Tibial nerve (tissue), 4 donors: ENCODE data around the gene RNF214. TPM values are rescaled to one million over a fixed set of nuclear protein-coding genes. Genes with fewer than 3 reads are reported as not detected.

ENCODE experiments used
- DNase-seq, 2 donors: peaks; one replicate each; pipeline ENCODE4 v3.0.0-alpha.2; 2019; ENCODE audit warnings: low spot score in 2 of 2
- H3K27ac ChIP-seq, 4 donors: fragments of 200-600 bp; sonication (generic) in 3 of 4; one replicate each; pipeline ENCODE4 v1.5.1; 2017 to 2019; ENCODE audit warnings: mild to moderate bottlenecking in 1 of 4
- H3K27me3 ChIP-seq, 2 donors: fragments of 200-600 bp; sonication (generic) in 1 of 2; one replicate each; pipeline versions ENCODE4 v1.5.1 to v1.6.0; 2017 to 2019
- H3K36me3 ChIP-seq, 3 donors: fragments of 200-600 bp; sonication (generic); one replicate each; pipeline ENCODE4 v1.5.1; 2018 to 2019
- H3K4me1 ChIP-seq, 4 donors: fragments of 200-600 bp; sonication (generic) in 3 of 4; one replicate each; pipeline ENCODE4 v1.5.1; 2017 to 2019
- H3K4me3 ChIP-seq, 4 donors: fragments of 200-600 bp; sonication (generic) in 3 of 4; one replicate each; pipeline ENCODE4 v1.5.1; 2017 to 2019; ENCODE audit warnings: mild to moderate bottlenecking in 1 of 4, moderate library complexity in 1 of 4
- H3K9me3 ChIP-seq, 4 donors: fragments of 200-600 bp; sonication (generic) in 3 of 4; one replicate each; pipeline ENCODE4 v1.5.1; 2017 to 2019
- EP300 ChIP-seq, 2 donors: sonication (generic); formaldehyde crosslinking; IDR thresholded peaks; one replicate each; pipeline ENCODE4 v1.6.1; 2017; ENCODE audit warnings: antibody characterized with exemption in 2 of 2, mild to moderate bottlenecking in 1 of 2
- POLR2A ChIP-seq, 2 donors: fragments of 450-650 bp; IDR thresholded peaks; one replicate each; pipeline ENCODE4 v1.6.1; 2017; ENCODE audit warnings: antibody characterized with exemption in 2 of 2, mild to moderate bottlenecking in 2 of 2, moderate library complexity in 2 of 2
- WGBS, 2 donors: methylation state at CpG; one replicate each; pipeline ENCODE4 v1.1.5; 2018; 5-methylcytosine and 5-hydroxymethylcytosine counted together
- total RNA-seq, 4 donors: library from RNA; depleted of rRNA; stranded (reverse); fragments of >200 nt; gene quantifications; one replicate each; pipeline ENCODE4 v1.1.0, GENCODE V29; 2016
- TF ChIP-seq, protein P1 (sequence below), 5 experiments: fragments of 200-600 bp in 3 of 5; fragments of 450-650 bp in 2 of 5; sonication (generic) in 3 of 5; IDR thresholded peaks; one replicate each; pipeline ENCODE4 v1.5.1; 2016 to 2019; ENCODE audit warnings: antibody characterized with exemption in 5 of 5, mild to moderate bottlenecking in 3 of 5, moderate library complexity in 2 of 5

Gene RNF214
- total RNA-seq, 4 donors from 2014 or later, result 10.8 to 16.6 (median 12.8) TPM

- 38 to 40% methylated on average over 5 to 6 of the region's 6 CpGs for WGBS, 2 donors
- no peak overlapping the region for H3K4me3 ChIP-seq
- H3K9me3 ChIP-seq, result no peaks in the 10 kb centered on the region
- DNase-seq, result peak in 1 of 2 donors; percentile 12
- no peak for TF ChIP-seq EP300 (IDR thresholded peaks at IDR 0.05)
- TF ChIP-seq, protein P1, sequence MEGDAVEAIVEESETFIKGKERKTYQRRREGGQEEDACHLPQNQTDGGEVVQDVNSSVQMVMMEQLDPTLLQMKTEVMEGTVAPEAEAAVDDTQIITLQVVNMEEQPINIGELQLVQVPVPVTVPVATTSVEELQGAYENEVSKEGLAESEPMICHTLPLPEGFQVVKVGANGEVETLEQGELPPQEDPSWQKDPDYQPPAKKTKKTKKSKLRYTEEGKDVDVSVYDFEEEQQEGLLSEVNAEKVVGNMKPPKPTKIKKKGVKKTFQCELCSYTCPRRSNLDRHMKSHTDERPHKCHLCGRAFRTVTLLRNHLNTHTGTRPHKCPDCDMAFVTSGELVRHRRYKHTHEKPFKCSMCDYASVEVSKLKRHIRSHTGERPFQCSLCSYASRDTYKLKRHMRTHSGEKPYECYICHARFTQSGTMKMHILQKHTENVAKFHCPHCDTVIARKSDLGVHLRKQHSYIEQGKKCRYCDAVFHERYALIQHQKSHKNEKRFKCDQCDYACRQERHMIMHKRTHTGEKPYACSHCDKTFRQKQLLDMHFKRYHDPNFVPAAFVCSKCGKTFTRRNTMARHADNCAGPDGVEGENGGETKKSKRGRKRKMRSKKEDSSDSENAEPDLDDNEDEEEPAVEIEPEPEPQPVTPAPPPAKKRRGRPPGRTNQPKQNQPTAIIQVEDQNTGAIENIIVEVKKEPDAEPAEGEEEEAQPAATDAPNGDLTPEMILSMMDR (IDR thresholded peaks at IDR 0.05), result no peak
- TF ChIP-seq POLR2A (IDR thresholded peaks at IDR 0.05), result no peak
- no peaks in the 10 kb centered on the region for H3K27me3 ChIP-seq
- H3K27ac ChIP-seq, result peak overlapping the region in 3 of 4 donors; percentile 38 to 68 (median 64)
- H3K4me1 ChIP-seq, result peaks cover 0 to 29% (median 3%) of the 10 kb centered on the region in 4 donors
- peaks cover 2 to 99% (median 23%) of the 10 kb centered on the region in 3 donors for H3K36me3 ChIP-seq
Observed at GRCh38 chr11:117187007-117187406, 45.5 kb upstream of the RNF214 start.

GRCh38 chr11:117187428-117187798 is 45.1 kb upstream of the RNF214 start:
- Histone ChIP-seq H3K36me3 (peaks cover 2 to 99% (median 19%) of the 10 kb centered on the region in 3 donors), H3K9me3 (no peaks in the 10 kb centered on the region), H3K27me3 (no peaks in the 10 kb centered on the region), H3K4me3 (no peak overlapping the region), H3K4me1 (peaks cover 0 to 25% (median 3%) of the 10 kb centered on the region in 4 donors), H3K27ac (peak overlapping the region in 3 of 4 donors; percentile 38 to 68 (median 64))
- DNase-seq, result peak in 1 of 2 donors; percentile 12
- TF ChIP-seq, protein P1 (IDR thresholded peaks at IDR 0.05), result no peak
- TF ChIP-seq EP300 (IDR thresholded peaks at IDR 0.05) (no peak), POLR2A (IDR thresholded peaks at IDR 0.05) (no peak)
- WGBS, 2 donors, result 77 to 79% methylated on average over 13 of the region's 13 CpGs

DNA sequence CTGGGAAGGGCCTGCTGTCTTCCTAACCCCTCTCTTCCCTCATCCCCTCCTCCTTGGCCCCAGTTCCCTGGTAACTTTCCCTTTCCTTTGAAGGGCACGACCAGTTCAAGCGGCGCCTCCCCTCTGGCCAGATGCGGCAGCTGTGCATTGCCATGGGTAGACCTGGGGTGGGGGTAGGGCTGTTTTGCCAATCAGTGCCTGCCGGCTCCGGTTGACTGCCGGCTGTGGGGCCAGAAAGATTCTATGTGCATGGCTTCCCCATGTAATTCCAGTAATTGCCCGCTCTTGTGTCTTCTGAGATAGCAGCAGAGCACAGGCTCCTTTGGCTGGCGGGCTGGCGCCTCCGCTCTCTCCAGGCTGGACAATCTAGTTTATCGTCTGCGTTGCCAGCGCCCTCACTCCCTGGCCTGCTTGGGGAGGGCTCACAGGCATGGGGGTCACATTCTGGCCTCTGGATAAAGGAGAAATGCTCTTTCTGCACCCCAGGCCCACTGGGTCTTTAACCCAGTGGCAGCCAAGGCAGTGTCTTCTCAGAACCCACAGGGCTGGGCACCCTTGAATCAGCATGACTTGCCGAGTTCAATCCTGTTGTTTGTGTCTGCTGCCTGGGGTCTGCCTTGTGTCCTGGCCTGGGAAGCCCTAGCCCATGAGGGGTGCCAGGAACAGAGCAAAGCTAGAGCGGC is 44.5 kb upstream of the RNF214 start:
- peaks cover 0 to 22% (median 3%) of the 10 kb centered on the region in 4 donors for H3K4me1 ChIP-seq
- TF ChIP-seq POLR2A (IDR thresholded peaks at IDR 0.05), result no peak
- TF ChIP-seq EP300 (IDR thresholded peaks at IDR 0.05), result no peak
- TF ChIP-seq, protein P1 (IDR thresholded peaks at IDR 0.05), result no peak
- H3K36me3 ChIP-seq, result peaks cover 2 to 99% (median 20%) of the 10 kb centered on the region in 3 donors
- 85 to 88% methylated on average over 16 of the region's 16 CpGs for WGBS, 2 donors
- no peaks in the 10 kb centered on the region for H3K9me3 ChIP-seq
- H3K27me3 ChIP-seq, result no peaks in the 10 kb centered on the region
- H3K27ac ChIP-seq, result peak overlapping the region in 3 of 4 donors; percentile 38 to 68 (median 64)
- no peak overlapping the region for H3K4me3 ChIP-seq
- DNase-seq, result peak in 1 of 2 donors; percentile 11

GRCh38 chr11:117188620-117189081 is 43.8 kb upstream of the RNF214 start:
- Histone ChIP-seq H3K9me3 (no peaks in the 10 kb centered on the region), H3K27me3 (no peaks in the 10 kb centered on the region), H3K4me1 (peaks cover 0 to 22% (median 3%) of the 10 kb centered on the region in 4 donors), H3K36me3 (peaks cover 2 to 99% (median 24%) of the 10 kb centered on the region in 3 donors), H3K4me3 (no peak overlapping the region), H3K27ac (peak overlapping the region in 2 of 4 donors; percentile 40 to 68)
- WGBS, 2 donors, result 81 to 85% methylated on average over 15 to 16 of the region's 20 CpGs
- DNase-seq, result no peak
- TF ChIP-seq EP300 (IDR thresholded peaks at IDR 0.05), result peak in 1 of 2 donors; percentile 25
- TF ChIP-seq, protein P1 (IDR thresholded peaks at IDR 0.05), result no peak
